VCaP (cell line): ENCODE data around the gene TRPM2.

ENCODE experiments used
- H3K27ac ChIP-seq: fragments of 450-650 bp; 2 replicates; pipeline ENCODE4 v1.5.1; 2017
- CTCF ChIP-seq: fragments of 450-650 bp; conservative IDR thresholded peaks from 2 replicates; pipeline ENCODE4 v1.5.1; 2017; ENCODE audit warnings: mild to moderate bottlenecking, moderate library complexity

The TRPM2 gene

GRCh38 chr21:44332383-44332782 is 21.0 kb upstream of the TRPM2 start:
- no peak for TF ChIP-seq CTCF
- no peak overlapping the region for H3K27ac ChIP-seq

GRCh38 chr21:44332965-44333364 is 20.5 kb upstream of the TRPM2 start:
- TF ChIP-seq CTCF = no peak
- no peak overlapping the region for H3K27ac ChIP-seq

- peak overlapping the region; percentile 51; the same call in 1 of the 2 replicates for H3K27ac ChIP-seq
- no peak for TF ChIP-seq CTCF
Measured at GRCh38 chr21:44333509-44334328, 19.7 kb upstream of the TRPM2 start.

GRCh38 chr21:44334329-44335030 is 18.9 kb upstream of the TRPM2 start:
- H3K27ac ChIP-seq = peak overlapping the region; percentile 51; the same call in 1 of the 2 replicates
- TF ChIP-seq CTCF = no peak

- H3K27ac ChIP-seq = peak overlapping the region; percentile 51; the same call in 1 of the 2 replicates
- no peak for TF ChIP-seq CTCF
Measured at GRCh38 chr21:44335266-44336059, 18.0 kb upstream of the TRPM2 start.

GRCh38 chr21:44337449-44337848 is 16.0 kb upstream of the TRPM2 start:
- H3K27ac ChIP-seq = peak overlapping the region; percentile 65
- TF ChIP-seq CTCF = no peak
